Islet precursor cell (in vitro differentiated cells): Measurements from ENCODE around the gene IFIT3.
A peak's percentile ranks its signal among the peaks of the same experiment; 100 is the strongest.
"Not testable (repeated sequence)": the region's sequence is repeated elsewhere in the genome, so short reads cannot be mapped to it uniquely, and the experiment has no call there.

Experiments used
- DNase-seq: peaks from one replicate; pipeline ENCODE4 v3.0.0-alpha.2; 2018

The IFIT3 gene, protein sequence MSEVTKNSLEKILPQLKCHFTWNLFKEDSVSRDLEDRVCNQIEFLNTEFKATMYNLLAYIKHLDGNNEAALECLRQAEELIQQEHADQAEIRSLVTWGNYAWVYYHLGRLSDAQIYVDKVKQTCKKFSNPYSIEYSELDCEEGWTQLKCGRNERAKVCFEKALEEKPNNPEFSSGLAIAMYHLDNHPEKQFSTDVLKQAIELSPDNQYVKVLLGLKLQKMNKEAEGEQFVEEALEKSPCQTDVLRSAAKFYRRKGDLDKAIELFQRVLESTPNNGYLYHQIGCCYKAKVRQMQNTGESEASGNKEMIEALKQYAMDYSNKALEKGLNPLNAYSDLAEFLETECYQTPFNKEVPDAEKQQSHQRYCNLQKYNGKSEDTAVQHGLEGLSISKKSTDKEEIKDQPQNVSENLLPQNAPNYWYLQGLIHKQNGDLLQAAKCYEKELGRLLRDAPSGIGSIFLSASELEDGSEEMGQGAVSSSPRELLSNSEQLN

DNA sequence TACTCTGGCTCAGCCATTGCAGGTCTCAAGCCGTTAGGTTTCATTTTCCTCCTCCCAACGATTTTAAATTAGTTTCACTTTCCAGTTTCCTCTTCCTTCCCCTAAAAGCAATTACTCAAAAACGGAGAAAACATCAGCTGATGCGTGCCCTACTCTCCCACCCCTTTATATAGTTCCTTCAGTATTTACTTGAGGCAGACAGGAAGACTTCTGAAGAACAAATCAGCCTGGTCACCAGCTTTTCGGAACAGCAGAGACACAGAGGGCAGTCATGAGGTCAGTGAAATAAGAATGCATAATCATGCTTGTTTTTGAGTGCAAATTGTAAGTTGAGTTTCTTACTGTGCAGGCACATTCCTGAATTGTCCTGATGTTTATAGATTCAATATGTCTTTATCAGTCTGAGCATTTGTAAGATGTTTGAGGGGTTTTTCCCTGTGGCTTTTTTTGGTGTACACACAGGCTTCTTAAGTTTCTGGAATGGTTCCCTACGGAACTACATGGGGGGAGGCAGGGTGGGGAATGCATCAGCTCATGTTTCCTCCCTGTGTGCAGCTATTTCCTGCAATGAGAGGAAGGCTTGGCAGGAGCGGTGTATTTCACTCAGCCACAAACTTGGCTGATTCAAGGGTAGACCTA lies at the start of gene IFIT3:
TSS of gene IFIT3 (plus strand) at position 195 of the 639 bp plus-strand sequence. CDS start at position 272, 77 bp downstream.
- DNase-seq = no peak

DNA sequence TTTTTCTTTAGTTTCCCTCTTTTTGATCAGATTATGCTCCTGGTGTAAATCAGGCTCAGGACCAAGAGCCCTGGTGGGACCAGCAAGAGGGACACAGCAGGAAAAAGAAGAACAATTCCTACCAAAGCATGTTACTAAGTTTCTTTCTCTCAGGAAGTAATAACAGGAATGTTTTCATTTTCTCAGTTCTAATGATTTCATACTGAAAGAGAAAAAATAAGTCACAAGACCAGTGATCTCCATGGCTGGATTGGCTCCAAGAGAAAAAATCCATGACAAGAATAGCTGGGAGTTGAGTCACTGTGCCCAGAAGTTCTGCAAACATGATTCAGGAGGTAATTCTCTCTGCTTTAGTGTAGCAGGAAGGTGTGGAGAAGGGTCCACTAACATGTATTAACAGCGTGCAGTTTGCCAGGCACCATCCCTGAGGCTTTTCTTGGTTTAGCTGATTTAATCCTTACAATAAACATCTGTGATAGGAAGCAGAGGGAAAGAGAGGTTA lies 49.7 kb upstream of the IFIT3 start:
- DNase-seq = peak; percentile 82

GRCh38 chr10:89278900-89279392 lies 48.9 kb upstream of the IFIT3 start:
- DNase-seq = no peak

DNA sequence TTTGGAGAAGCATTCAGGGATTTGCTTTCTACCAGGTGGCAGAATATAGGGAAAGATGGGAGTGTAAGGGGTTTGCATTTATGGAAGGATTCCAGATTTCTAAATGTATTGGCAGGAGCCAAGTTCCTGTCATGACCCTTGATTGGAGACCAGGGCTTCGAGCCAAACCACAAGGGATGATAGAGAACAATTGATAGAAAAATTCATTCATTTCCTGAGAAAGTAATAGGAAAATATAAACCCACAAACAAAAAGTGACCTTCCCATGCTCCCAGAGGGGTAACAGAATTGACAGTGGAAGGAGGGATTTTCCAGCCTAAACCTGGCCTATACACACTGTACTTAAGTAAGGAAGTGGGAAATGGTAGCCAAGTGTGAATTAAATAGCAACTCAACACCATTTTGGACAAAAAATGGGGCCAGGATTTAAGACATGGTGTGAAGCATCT lies 48.4 kb upstream of the IFIT3 start:
- no peak for DNase-seq

- DNase-seq = no peak
Observed at GRCh38 chr10:89280508-89280907, 47.3 kb upstream of the IFIT3 start.

DNA sequence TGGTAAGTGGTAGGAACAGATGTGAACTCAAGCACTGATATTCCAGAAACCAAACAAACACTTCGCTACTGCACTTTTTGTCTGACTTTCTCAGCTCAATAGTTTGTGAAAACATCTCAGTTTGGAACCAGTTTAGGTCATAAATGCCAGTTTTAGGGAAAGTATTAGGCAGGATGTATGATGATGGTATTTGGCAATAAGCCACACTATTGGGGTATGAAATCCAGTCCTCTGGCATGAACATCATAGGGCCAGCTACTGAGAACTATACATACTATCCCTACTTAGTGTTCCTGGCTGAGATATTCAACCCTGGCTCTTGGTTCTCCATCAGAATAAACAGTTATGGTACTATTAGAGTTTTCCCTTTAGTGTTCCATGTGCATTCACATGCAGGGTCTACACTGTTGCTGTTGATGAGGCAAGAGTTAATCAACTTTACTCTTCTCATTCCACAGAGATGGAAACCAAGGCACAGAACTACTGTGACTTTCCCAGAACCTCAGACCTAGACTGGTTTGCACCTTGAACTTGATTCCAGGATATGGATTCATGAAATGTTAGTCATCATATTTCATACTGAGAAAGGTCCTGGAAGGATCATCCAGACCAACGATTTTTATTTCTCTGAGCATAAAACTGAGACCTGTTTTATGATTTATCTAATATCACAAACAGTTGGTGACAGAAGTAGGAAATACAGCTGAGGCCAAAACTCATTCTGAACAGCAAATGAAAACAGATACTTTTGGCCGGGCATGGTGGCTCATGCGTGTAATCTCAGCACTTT lies 46.0 kb upstream of the IFIT3 start:
- DNase-seq = no peak

GRCh38 chr10:89283025-89283935 lies 44.5 kb upstream of the IFIT3 start:
- no peak for DNase-seq

DNA sequence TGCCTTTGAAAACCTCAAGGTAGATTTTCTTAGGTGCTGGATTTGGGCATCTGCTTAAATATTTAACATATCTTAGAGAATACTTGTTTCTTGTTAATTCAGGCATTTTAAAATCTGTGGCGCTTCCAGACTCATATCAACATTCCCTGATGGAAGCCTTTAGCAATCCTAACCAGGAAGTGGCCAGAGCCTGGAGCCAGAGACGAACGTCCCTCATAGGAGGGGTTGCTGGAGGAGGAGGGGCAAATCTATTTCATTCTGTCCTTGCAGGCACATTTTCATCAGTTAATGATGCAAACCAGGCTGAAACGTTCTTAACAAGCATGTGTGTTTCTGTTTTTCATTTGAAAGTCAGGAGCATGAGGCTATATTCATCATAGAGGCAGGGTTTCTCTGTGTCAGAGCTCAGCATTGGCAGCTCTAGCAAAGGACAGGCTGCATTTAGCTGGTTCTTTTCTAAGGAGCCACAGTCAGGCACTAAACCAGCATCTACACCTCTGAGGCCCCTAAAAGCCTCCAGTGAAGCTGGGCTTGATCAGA lies 43.8 kb upstream of the IFIT3 start:
- peak; percentile 72 for DNase-seq

GRCh38 chr10:89284711-89285110 lies 43.1 kb upstream of the IFIT3 start:
- DNase-seq = not testable (repeated sequence)

DNA sequence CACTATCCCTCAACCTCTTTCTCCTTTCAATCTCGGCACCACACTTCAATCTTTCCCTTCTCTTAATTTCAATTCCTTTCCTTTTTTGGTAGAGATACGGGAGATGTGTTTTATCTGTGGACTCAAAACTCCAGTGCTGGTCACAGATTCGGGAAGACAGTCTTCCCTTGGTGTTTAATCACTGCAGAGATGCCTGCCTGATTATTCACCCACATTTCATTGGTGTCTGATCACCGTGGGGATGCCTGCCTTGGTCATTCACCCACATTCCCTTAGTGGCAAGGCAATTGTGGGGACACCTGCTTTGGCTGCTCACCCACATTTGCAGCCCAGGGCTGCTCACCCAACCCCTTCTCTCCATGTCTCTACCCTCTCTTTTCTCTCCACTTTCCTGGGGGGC lies 42.5 kb upstream of the IFIT3 start:
- not testable (repeated sequence) for DNase-seq

- no peak for DNase-seq
Observed at GRCh38 chr10:89294721-89295239, 33.0 kb upstream of the IFIT3 start.

DNA sequence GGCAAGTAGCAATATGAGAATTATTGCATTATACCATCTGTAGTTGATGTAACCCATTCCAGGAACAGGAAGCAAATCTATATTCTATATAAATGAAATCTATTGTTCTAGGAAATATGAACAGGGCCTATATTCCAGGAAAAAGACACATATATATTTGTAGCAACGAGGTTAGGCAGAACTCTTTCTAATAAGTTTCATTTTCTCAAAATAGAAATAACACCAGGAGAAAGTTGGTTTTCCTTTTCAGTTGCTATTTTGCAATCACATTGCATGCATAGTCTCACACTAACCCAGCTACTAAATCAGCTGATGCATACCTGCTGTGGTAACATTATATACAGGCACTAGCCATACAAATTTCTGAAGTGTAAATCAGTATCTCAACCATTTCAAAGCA lies 32.2 kb upstream of the IFIT3 start:
- no peak for DNase-seq

- DNase-seq = no peak
Observed at GRCh38 chr10:89296220-89296648, 31.6 kb upstream of the IFIT3 start.

DNA sequence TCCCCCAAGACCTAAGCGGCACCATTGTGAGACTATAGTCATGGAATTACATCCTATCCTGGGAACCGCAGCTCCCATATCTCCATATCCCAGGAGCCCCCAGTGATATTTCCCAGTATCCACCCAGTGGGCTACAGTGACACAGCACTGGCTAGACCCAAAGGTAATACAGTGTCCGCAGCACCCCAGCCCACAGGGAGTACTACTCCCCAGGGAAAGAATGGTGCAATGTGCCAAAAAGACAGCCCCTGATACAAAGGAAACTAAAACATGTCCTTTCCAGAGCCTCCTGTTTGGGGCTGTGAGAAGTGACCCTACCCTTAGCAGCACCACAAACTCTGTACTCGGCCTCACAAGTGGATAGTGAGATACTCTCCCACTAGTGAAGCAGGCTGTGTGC lies 30.4 kb upstream of the IFIT3 start:
- no peak for DNase-seq

DNA sequence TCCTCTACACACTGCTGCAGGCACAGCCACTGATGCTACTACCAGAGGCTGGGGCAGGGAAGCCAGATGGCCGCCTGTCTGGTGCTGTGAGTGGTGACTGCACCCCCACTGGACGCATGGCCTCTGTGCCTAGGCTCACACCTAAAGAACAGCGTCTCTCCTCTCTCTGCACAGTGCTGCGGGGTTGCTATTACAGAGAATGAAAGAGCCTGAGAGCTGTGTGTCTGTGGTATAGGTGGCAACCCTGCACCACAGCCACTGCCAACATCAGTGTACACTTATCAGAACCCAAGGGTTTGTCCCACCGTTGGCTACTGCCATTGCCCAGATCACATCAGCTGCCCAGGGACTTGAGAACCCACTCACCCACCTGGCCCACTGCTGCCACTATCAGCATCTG lies 30.0 kb upstream of the IFIT3 start:
- no peak for DNase-seq

- no peak for DNase-seq
Observed at GRCh38 chr10:89299031-89299430, 28.8 kb upstream of the IFIT3 start.

- DNase-seq = no peak
Observed at GRCh38 chr10:89301232-89301631, 26.6 kb upstream of the IFIT3 start.

- no peak for DNase-seq
Observed at GRCh38 chr10:89301721-89302445, 25.9 kb upstream of the IFIT3 start, which contains the start of gene IFIT2. IFIT2 (plus strand) TSS chr10:89302046; CDS start chr10:89302124, 78 bp downstream.

- DNase-seq = no peak
Observed at GRCh38 chr10:89302625-89303024, 25.2 kb upstream of the IFIT3 start.

DNA sequence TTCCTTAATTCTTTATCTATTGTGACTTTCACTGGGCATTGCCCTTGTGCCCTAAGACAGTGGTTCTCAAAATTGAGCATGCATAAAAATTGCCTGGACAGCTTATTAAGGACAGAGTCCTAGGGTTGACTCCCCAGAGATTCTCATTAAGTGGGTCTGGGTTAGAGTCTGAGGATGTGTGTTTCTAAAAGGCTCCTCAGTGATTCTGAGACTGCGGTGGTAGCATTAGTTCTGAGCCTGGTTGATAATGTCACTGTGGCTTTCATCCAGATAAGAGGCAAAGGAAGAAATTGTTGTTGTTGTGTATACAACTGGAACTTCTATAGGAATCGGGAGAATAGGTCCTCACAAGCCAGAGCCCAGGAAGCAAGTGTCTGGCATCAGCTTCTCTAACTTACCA lies 24.6 kb upstream of the IFIT3 start:
- DNase-seq = no peak
